Thyroid gland (tissue), 4 donors: ENCODE data around the gene GRIK4. TPM values are rescaled to one million over a fixed set of nuclear protein-coding genes. Genes with fewer than 3 reads are reported as not detected.

ENCODE experiments used
- DNase-seq, 2 donors: peaks; one replicate each; pipeline ENCODE4 v3.0.0-alpha.2; 2019
- H3K27ac ChIP-seq, 3 donors: fragments of 200-600 bp; sonication (generic); 1 replicate in 2 of 3; 2 replicates in 1 of 3; pipeline ENCODE4 v1.5.1; 2016 to 2019; ENCODE audit warnings: mild to moderate bottlenecking in 1 of 3, moderate library complexity in 1 of 3
- H3K27me3 ChIP-seq: fragments of 200-600 bp; sonication (generic); one replicate; pipeline ENCODE4 v1.5.1; 2019
- H3K36me3 ChIP-seq, 2 donors: fragments of 200-600 bp; sonication (generic); one replicate each; pipeline ENCODE4 v1.5.1; 2016 to 2019
- H3K4me1 ChIP-seq, 2 donors: fragments of 200-600 bp; sonication (generic); one replicate each; pipeline ENCODE4 v1.5.1; 2017 to 2019
- H3K4me3 ChIP-seq, 3 donors: fragments of 200-600 bp; sonication (generic); replicated peaks in 1 of 3; 1 replicate in 2 of 3; 2 replicates in 1 of 3; pipeline ENCODE4 v1.5.1; 2016; ENCODE audit warnings: mild to moderate bottlenecking in 1 of 3
- H3K9me3 ChIP-seq: fragments of 200-600 bp; sonication (generic); one replicate; pipeline ENCODE4 v1.5.1; 2017
- CTCF ChIP-seq, 6 experiments: fragments of 200-600 bp in 3 of 6; fragments of 450-650 bp in 3 of 6; sonication (generic) in 3 of 6; IDR thresholded peaks; one replicate each; pipeline ENCODE4 v1.5.1; 2016 to 2019; ENCODE audit warnings: antibody characterized with exemption in 6 of 6, mild to moderate bottlenecking in 2 of 6, inconsistent platforms in 1 of 6, moderate library complexity in 1 of 6
- POLR2A ChIP-seq, 2 donors: fragments of 450-650 bp; IDR thresholded peaks; one replicate each; pipeline ENCODE4 v1.6.1; 2017; ENCODE audit warnings: antibody characterized with exemption in 2 of 2, mild to moderate bottlenecking in 2 of 2, moderate library complexity in 1 of 2
- WGBS, 2 donors: methylation state at CpG; one replicate each; pipeline ENCODE4 v1.1.5; 2017; 5-methylcytosine and 5-hydroxymethylcytosine counted together
- intact Hi-C: fragments of 100-400 bp; cut with DNase I; formaldehyde crosslinking; loops from one replicate; pipeline ENCODE4 v1.15.1; 2023
- total RNA-seq, 4 donors: library from RNA; depleted of rRNA; stranded (reverse); fragments of >200 nt; gene quantifications; one replicate each; pipeline ENCODE4 v1.2.3, GENCODE V29; 2016

Gene GRIK4
- total RNA-seq, 4 donors from 2014 or later = 0.54 to 3.7 (median 0.99) TPM

- Histone ChIP-seq H3K27me3 (no peaks in the 10 kb centered on the region), H3K4me1 (peaks cover 0 to 5% of the 10 kb centered on the region in 2 donors), H3K4me3 (no peak overlapping the region), H3K27ac (no peak overlapping the region), H3K36me3 (no peaks in the 10 kb centered on the region), H3K9me3 (no peaks in the 10 kb centered on the region)
- no peak for TF ChIP-seq CTCF (IDR thresholded peaks at IDR 0.05)
- no peak for TF ChIP-seq POLR2A (IDR thresholded peaks at IDR 0.05)
- no peak for DNase-seq
- WGBS, 2 donors = 84 to 86% methylated on average over 13 to 20 of the region's 22 CpGs
- intact Hi-C loops = loop anchor here (5.0 to 10.0 kb wide), 2 partner anchors 112 to 294 kb away; no protein-coding TSS in a partner anchor
Observed at GRCh38 chr11:120512739-120513435, 1.3 kb downstream of the GRIK4 start.

GRCh38 chr11:120513436-120514315 is 2.1 kb downstream of the GRIK4 start:
- Histone ChIP-seq H3K4me1 (peaks cover 0 to 5% of the 10 kb centered on the region in 2 donors), H3K27me3 (no peaks in the 10 kb centered on the region), H3K36me3 (no peaks in the 10 kb centered on the region), H3K9me3 (no peaks in the 10 kb centered on the region), H3K27ac (no peak overlapping the region), H3K4me3 (no peak overlapping the region)
- no peak for TF ChIP-seq CTCF (IDR thresholded peaks at IDR 0.05)
- TF ChIP-seq POLR2A (IDR thresholded peaks at IDR 0.05) = no peak
- WGBS, 2 donors = 76 to 82% methylated on average over 19 of the region's 19 CpGs
- intact Hi-C loops = loop anchor here (5.0 to 10.0 kb wide), 2 partner anchors 111 to 294 kb away; no protein-coding TSS in a partner anchor
- DNase-seq = no peak

GRCh38 chr11:120514541-120515121 is 3.1 kb downstream of the GRIK4 start:
- TF ChIP-seq CTCF (IDR thresholded peaks at IDR 0.05) (no peak), POLR2A (IDR thresholded peaks at IDR 0.05) (no peak)
- H3K36me3 ChIP-seq = no peaks in the 10 kb centered on the region
- no peak for DNase-seq
- H3K9me3 ChIP-seq = no peaks in the 10 kb centered on the region
- 91 to 96% methylated on average over 14 of the region's 14 CpGs for WGBS, 2 donors
- no peak overlapping the region for H3K27ac ChIP-seq
- no peak overlapping the region for H3K4me3 ChIP-seq
- no peaks in the 10 kb centered on the region for H3K27me3 ChIP-seq
- peaks cover 0 to 5% of the 10 kb centered on the region in 2 donors for H3K4me1 ChIP-seq
- intact Hi-C loops = loop anchor here (5.0 to 10.0 kb wide), 2 partner anchors 110 to 293 kb away; no protein-coding TSS in a partner anchor

- no peak overlapping the region for H3K4me3 ChIP-seq
- no peak overlapping the region for H3K27ac ChIP-seq
- H3K36me3 ChIP-seq = no peaks in the 10 kb centered on the region
- intact Hi-C loops = loop anchor here (10.0 kb wide), 1 partner anchor 110 kb away; no protein-coding TSS in a partner anchor
- no peak for DNase-seq
- no peaks in the 10 kb centered on the region for H3K9me3 ChIP-seq
- H3K27me3 ChIP-seq = no peaks in the 10 kb centered on the region
- peaks cover 0 to 5% of the 10 kb centered on the region in 2 donors for H3K4me1 ChIP-seq
- TF ChIP-seq CTCF (IDR thresholded peaks at IDR 0.05) = no peak
- 86 to 93% methylated on average over 7 of the region's 7 CpGs for WGBS, 2 donors
Observed at GRCh38 chr11:120515186-120515723, 3.7 kb downstream of the GRIK4 start.
